Measurements from ENCODE around the gene NIPBL. TPM values are rescaled to one million over a fixed set of nuclear protein-coding genes. Genes with fewer than 3 reads are reported as not detected.

NIPBL gene
- total and polyA plus RNA-seq, 7 experiments from 2014 or later: 28.2 to 123 (median 110) TPM

DNA sequence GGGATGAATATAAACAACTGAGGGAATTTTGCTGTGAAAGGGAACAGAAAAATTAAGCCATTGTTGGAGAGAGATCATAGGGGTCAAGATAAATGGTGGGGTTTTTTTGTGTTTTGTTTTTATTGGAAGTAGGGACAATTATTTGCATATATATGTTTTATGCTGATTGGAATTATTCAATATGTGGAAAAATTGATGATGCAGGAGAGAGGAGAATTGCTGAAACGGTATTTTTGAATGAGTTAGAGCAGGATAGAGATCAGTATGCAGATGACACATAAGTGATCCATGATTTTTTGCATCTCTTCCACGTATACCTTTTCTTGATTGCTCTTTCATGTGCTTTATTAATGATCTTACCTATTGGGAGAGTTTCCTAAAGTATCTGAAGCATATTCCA is 67.5 kb downstream of the NIPBL start:
- Mint-ChIP-seq H3K4me1 (peaks cover 10 to 80% (median 69%) of the 10 kb centered on the region in 7 donors), H3K27me3 (no peaks in the 10 kb centered on the region), H3K9me3 (no peaks in the 10 kb centered on the region), H3K27ac (peak overlapping the region in 2 of 9 donors; percentile 7 to 37), H3K36me3 (peaks cover 0 to 3% (median 0%) of the 10 kb centered on the region in 5 donors), H3K4me3 (peak overlapping the region in 1 of 10 donors; percentile 15)
- Histone ChIP-seq H3K27me3 (ENCODE audit: control insufficient read depth in 2 of 2, insufficient read depth in 2 of 2, low read length in 2 of 2) (no peaks in the 10 kb centered on the region), H3K4me3 (ENCODE audit: low read length) (no peak overlapping the region), H3K27ac (ENCODE audit: low read depth, low read length) (no peak overlapping the region), H3K9me3 (ENCODE audit: control insufficient read depth in 2 of 3, low read length in 3 of 3) (no peaks in the 10 kb centered on the region), H3K4me1 (ENCODE audit: control insufficient read depth in 2 of 2, insufficient read depth in 2 of 2, low read length in 2 of 2) (peaks cover 4 to 6% of the 10 kb centered on the region in 2 donors), H3K36me3 (ENCODE audit: control insufficient read depth in 2 of 3, insufficient read depth in 3 of 3, low read length in 3 of 3) (no peaks in the 10 kb centered on the region)
- ChIA-PET CTCF (no interaction called here), POLR2A (no interaction called here)
- intact Hi-C loops (cut with micrococcal nuclease): loop anchor here (1.0 to 2.0 kb wide), 8 partner anchors 8 to 215 kb away; partner anchors contain the start of gene NIPBL (in 2 of the 2)
- no peak for DNase-seq
- no peak for ATAC-seq

DNA sequence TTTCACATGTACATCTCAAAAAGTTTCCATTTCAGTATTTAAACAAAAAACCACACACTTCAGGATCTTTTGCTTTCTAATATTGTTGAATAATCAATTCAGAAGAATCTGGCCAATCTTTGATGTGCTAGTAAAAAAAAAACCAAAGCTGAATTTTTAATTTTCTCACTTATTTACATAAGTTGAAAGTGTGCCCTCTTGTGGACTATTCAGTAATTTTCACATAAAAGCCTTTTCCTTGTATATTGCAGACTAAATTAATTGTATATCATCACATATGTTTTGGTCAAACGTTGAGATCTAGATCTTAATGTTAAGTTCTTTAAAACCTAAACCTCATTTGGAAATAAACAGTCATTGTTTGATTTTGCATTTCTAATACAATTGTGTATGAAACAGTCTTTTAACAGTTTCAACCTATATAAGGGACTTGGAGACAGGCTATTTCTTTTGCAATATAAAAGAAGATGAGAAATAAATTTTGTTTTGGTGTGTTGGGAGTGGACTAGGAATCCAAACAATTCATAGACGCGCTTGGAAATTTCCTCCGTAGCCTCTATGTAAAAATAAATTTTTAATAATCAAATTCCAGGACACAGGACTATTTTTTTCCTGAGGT is 68.1 kb downstream of the NIPBL start:
- ATAC-seq (peak; percentile 73), DNase-seq (peak in 7 of 9 donors; percentile 7 to 57 (median 47))
- ChIA-PET POLR2A (interaction anchor here (1.2 kb wide), 1 partner anchor 69 kb away, joined by 3 read pairs; no protein-coding TSS in a partner anchor), CTCF (interaction anchor here (1.0 to 2.7 kb wide), 2 partner anchors 14 to 215 kb away, joined by 3 to 9 read pairs; no protein-coding TSS in a partner anchor)
- Mint-ChIP-seq H3K27me3 (no peaks in the 10 kb centered on the region), H3K4me3 (no peak overlapping the region), H3K36me3 (no peaks in the 10 kb centered on the region), H3K27ac (no peak overlapping the region), H3K4me1 (peaks cover 10 to 80% (median 69%) of the 10 kb centered on the region in 7 donors), H3K9me3 (no peaks in the 10 kb centered on the region)
- no peak overlapping the region for H3K27ac ChIP-seq (ENCODE audit: low read depth, low read length)
- no peak overlapping the region for H3K4me3 ChIP-seq (ENCODE audit: low read length)
- H3K9me3 ChIP-seq (ENCODE audit: control insufficient read depth in 2 of 3, low read length in 3 of 3): no peaks in the 10 kb centered on the region
- peaks cover 0 to 4% of the 10 kb centered on the region in 2 donors for H3K4me1 ChIP-seq (ENCODE audit: control insufficient read depth in 2 of 2, insufficient read depth in 2 of 2, low read length in 2 of 2)
- no peaks in the 10 kb centered on the region for H3K36me3 ChIP-seq (ENCODE audit: control insufficient read depth in 2 of 3, insufficient read depth in 3 of 3, low read length in 3 of 3)
- intact Hi-C loops (cut with micrococcal nuclease): loop anchor here (1.0 to 2.0 kb wide), 8 partner anchors 8 to 216 kb away; partner anchors contain the start of gene NIPBL (in 2 of the 2)
- H3K27me3 ChIP-seq (ENCODE audit: control insufficient read depth in 2 of 2, insufficient read depth in 2 of 2, low read length in 2 of 2): no peaks in the 10 kb centered on the region

DNA sequence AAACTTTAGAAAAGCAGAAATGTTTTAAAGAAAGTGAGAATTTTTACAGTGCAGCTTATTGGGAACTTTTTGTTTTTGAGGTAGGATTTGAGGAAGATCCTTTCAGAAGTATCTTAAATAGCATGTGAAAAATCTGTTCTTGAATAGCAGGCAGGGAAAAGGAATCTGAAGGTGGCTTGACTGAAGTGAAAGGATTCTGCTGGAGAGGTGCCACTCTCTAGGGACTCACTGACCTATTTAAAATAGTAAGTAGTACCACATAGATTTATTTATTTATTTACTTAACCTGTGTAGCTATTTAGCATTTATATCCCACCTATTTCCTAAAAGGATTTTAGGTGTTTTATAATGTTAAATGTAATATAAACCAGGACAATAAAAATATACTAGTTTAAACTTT is 69.1 kb downstream of the NIPBL start:
- H3K4me1 ChIP-seq (ENCODE audit: control insufficient read depth in 2 of 2, insufficient read depth in 2 of 2, low read length in 2 of 2): peaks cover 3 to 7% of the 10 kb centered on the region in 2 donors
- no peak overlapping the region for H3K27ac ChIP-seq (ENCODE audit: low read depth, low read length)
- no peaks in the 10 kb centered on the region for H3K9me3 ChIP-seq (ENCODE audit: control insufficient read depth in 2 of 3, low read length in 3 of 3)
- intact Hi-C loops (cut with micrococcal nuclease): loop anchor here (2.0 kb wide), 4 partner anchors 17 to 217 kb away; partner anchors contain the start of gene NIPBL (in 1 of the 2)
- peaks cover 8 to 81% (median 69%) of the 10 kb centered on the region in 7 donors for H3K4me1 Mint-ChIP-seq
- no peaks in the 10 kb centered on the region for H3K27me3 Mint-ChIP-seq
- no peaks in the 10 kb centered on the region for H3K9me3 Mint-ChIP-seq
- no peaks in the 10 kb centered on the region for H3K36me3 ChIP-seq (ENCODE audit: control insufficient read depth in 2 of 3, insufficient read depth in 3 of 3, low read length in 3 of 3)
- peak overlapping the region in 1 of 10 donors; percentile 20 for H3K4me3 Mint-ChIP-seq
- H3K27ac Mint-ChIP-seq: no peak overlapping the region
- no peaks in the 10 kb centered on the region for H3K27me3 ChIP-seq (ENCODE audit: control insufficient read depth in 2 of 2, insufficient read depth in 2 of 2, low read length in 2 of 2)
- DNase-seq (no peak), ATAC-seq (no peak)
- H3K36me3 Mint-ChIP-seq: no peaks in the 10 kb centered on the region
- H3K4me3 ChIP-seq (ENCODE audit: low read length): no peak overlapping the region
- ChIA-PET CTCF (interaction anchor here (1.0 to 2.8 kb wide), 5 partner anchors 13 to 216 kb away, joined by 3 to 9 read pairs (median 4); no protein-coding TSS in a partner anchor), POLR2A (interaction anchor here (0.5 to 1.2 kb wide), 3 partner anchors 68 to 1379 kb away, joined by 3 to 4 read pairs (median 3); no protein-coding TSS in a partner anchor)

DNA sequence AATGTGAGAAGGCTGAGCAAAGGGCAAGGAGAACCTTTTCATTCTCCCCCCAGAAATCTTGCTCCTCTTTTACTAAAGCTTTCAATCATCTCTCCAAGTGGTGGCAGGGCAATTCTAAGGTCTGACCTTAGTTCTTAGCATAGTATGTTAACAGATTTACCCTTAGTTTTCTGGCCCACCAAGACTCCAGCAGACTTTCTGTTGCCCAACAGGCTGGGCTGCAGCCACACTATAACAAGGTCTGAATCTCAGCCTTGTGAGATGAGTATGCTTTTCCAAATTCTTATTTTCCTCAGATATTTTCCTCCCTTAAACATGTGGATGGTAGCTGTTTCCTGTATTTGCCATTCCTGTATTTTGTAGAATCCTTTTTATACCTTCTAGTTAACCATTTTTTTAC is 69.5 kb downstream of the NIPBL start:
- no peak overlapping the region for H3K4me3 ChIP-seq (ENCODE audit: low read length)
- peaks cover 7 to 8% of the 10 kb centered on the region in 2 donors for H3K4me1 ChIP-seq (ENCODE audit: control insufficient read depth in 2 of 2, insufficient read depth in 2 of 2, low read length in 2 of 2)
- no peaks in the 10 kb centered on the region for H3K36me3 ChIP-seq (ENCODE audit: control insufficient read depth in 2 of 3, insufficient read depth in 3 of 3, low read length in 3 of 3)
- ChIA-PET POLR2A (interaction anchor here (1.0 kb wide), 2 partner anchors 13 to 68 kb away, joined by 3 read pairs; no protein-coding TSS in a partner anchor), CTCF (interaction anchor here (1.2 to 2.8 kb wide), 5 partner anchors 76 to 216 kb away, joined by 3 to 9 read pairs (median 4); no protein-coding TSS in a partner anchor)
- no peaks in the 10 kb centered on the region for H3K27me3 ChIP-seq (ENCODE audit: control insufficient read depth in 2 of 2, insufficient read depth in 2 of 2, low read length in 2 of 2)
- peak overlapping the region in 1 of 10 donors; percentile 20 for H3K4me3 Mint-ChIP-seq
- H3K27me3 Mint-ChIP-seq: no peaks in the 10 kb centered on the region
- no peak for ATAC-seq
- no peak for DNase-seq
- peaks cover 8 to 82% (median 71%) of the 10 kb centered on the region in 7 donors for H3K4me1 Mint-ChIP-seq
- peak overlapping the region in 1 of 9 donors; percentile 16 for H3K27ac Mint-ChIP-seq
- no peaks in the 10 kb centered on the region for H3K9me3 ChIP-seq (ENCODE audit: control insufficient read depth in 2 of 3, low read length in 3 of 3)
- H3K36me3 Mint-ChIP-seq: no peaks in the 10 kb centered on the region
- no peaks in the 10 kb centered on the region for H3K9me3 Mint-ChIP-seq
- intact Hi-C loops (cut with micrococcal nuclease): no loop called here
- H3K27ac ChIP-seq (ENCODE audit: low read depth, low read length): no peak overlapping the region

DNA sequence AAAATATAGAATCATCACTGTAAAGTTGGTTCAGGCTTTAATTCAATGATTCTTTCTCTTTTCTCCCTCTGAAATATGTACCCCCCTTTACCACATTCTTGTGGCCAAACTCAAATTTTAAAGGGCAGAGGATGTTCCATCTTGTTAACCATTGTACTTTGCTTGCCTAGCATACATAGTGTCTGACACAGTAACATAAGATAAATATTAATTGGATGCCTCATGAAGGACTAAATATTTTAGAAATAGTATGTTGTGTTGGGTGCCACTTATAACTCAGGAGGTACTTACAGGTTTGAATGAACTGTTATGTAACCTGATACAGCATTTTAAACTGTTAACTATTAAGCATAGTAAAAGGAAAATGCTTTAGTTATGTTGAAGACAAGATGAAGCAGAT is 71.5 kb downstream of the NIPBL start:
- no peak overlapping the region for H3K4me3 ChIP-seq (ENCODE audit: low read length)
- H3K4me1 ChIP-seq (ENCODE audit: control insufficient read depth in 2 of 2, insufficient read depth in 2 of 2, low read length in 2 of 2): peaks cover 7 to 18% of the 10 kb centered on the region in 2 donors
- ATAC-seq (no peak), DNase-seq (no peak)
- POLR2A ChIA-PET: no interaction called here
- peak overlapping the region in 1 of 10 donors; percentile 11 for H3K4me3 Mint-ChIP-seq
- intact Hi-C loops (cut with micrococcal nuclease): no loop called here
- peak overlapping the region in 1 of 9 donors; percentile 17 for H3K27ac Mint-ChIP-seq
- no peaks in the 10 kb centered on the region for H3K27me3 Mint-ChIP-seq
- CTCF ChIA-PET: interaction anchor here (0.6 to 2.8 kb wide), 3 partner anchors 78 to 253 kb away, joined by 3 to 8 read pairs (median 3); no protein-coding TSS in a partner anchor
- no peaks in the 10 kb centered on the region for H3K36me3 Mint-ChIP-seq
- no peak overlapping the region for H3K27ac ChIP-seq (ENCODE audit: low read depth, low read length)
- no peaks in the 10 kb centered on the region for H3K36me3 ChIP-seq (ENCODE audit: control insufficient read depth in 2 of 3, insufficient read depth in 3 of 3, low read length in 3 of 3)
- H3K9me3 Mint-ChIP-seq: no peaks in the 10 kb centered on the region
- H3K27me3 ChIP-seq (ENCODE audit: control insufficient read depth in 2 of 2, insufficient read depth in 2 of 2, low read length in 2 of 2): no peaks in the 10 kb centered on the region
- peaks cover 8 to 94% (median 82%) of the 10 kb centered on the region in 7 donors for H3K4me1 Mint-ChIP-seq
- no peaks in the 10 kb centered on the region for H3K9me3 ChIP-seq (ENCODE audit: control insufficient read depth in 2 of 3, low read length in 3 of 3)

DNA sequence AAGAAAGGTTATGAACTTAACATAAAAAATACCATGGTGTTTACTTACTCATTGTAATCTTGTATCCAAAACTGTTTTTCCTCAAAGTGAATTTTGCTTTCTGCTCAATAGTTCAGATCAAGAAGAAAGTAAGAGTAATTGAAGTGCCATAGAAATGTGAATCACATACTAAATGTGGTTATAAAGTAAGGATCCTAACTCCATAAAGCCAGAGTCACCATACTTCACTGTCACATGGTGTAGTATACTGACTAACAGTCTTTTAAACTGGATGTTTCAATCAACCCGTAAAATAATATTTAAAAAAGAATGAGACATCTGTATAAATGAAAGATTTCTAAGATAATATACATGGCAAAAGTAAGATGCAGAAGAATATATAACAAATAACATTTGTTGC is 72.1 kb downstream of the NIPBL start:
- no peak for DNase-seq
- Mint-ChIP-seq H3K27me3 (no peaks in the 10 kb centered on the region), H3K27ac (peak overlapping the region in 1 of 9 donors; percentile 28), H3K36me3 (no peaks in the 10 kb centered on the region), H3K9me3 (no peaks in the 10 kb centered on the region), H3K4me3 (no peak overlapping the region), H3K4me1 (peaks cover 8 to 94% (median 82%) of the 10 kb centered on the region in 7 donors)
- intact Hi-C loops (cut with micrococcal nuclease): no loop called here
- Histone ChIP-seq H3K9me3 (ENCODE audit: control insufficient read depth in 2 of 3, low read length in 3 of 3) (no peaks in the 10 kb centered on the region), H3K27ac (ENCODE audit: low read depth, low read length) (no peak overlapping the region), H3K27me3 (ENCODE audit: control insufficient read depth in 2 of 2, insufficient read depth in 2 of 2, low read length in 2 of 2) (no peaks in the 10 kb centered on the region), H3K4me3 (ENCODE audit: low read length) (no peak overlapping the region), H3K36me3 (ENCODE audit: control insufficient read depth in 2 of 3, insufficient read depth in 3 of 3, low read length in 3 of 3) (no peaks in the 10 kb centered on the region), H3K4me1 (ENCODE audit: control insufficient read depth in 2 of 2, insufficient read depth in 2 of 2, low read length in 2 of 2) (peaks cover 7 to 18% of the 10 kb centered on the region in 2 donors)
- CTCF ChIA-PET: no interaction called here
- no peak for ATAC-seq
- POLR2A ChIA-PET: interaction anchor here (0.8 kb wide), 1 partner anchor 35 kb away, joined by 3 read pairs; no protein-coding TSS in a partner anchor

Measured in naive thymus-derived CD4-positive, alpha-beta T cell (primary cell).